K562 (cell line): ENCODE results near the gene AJM1.
"Not testable (repeated sequence)": the region's sequence is repeated elsewhere in the genome, so short reads cannot be mapped to it uniquely, and the experiment has no call there.

Experiments used
- HDAC2 ChIP-seq: fragments of 450-650 bp; IDR thresholded peaks from 2 replicates; pipeline ENCODE4 v1.6.1; 2016; ENCODE audit warnings: mild to moderate bottlenecking
- POLR2A ChIP-seq: fragments of 450-650 bp; conservative IDR thresholded peaks from 2 replicates; pipeline ENCODE4 v1.6.1; 2016
- RAD51 ChIP-seq: fragments of 450-650 bp; IDR thresholded peaks from 2 replicates; pipeline ENCODE4 v1.7.1; 2016; ENCODE audit warnings: low read depth, mild to moderate bottlenecking, borderline replicate concordance
- RBM22 ChIP-seq: fragments of 200-400 bp; formaldehyde crosslinking; IDR thresholded peaks from 2 replicates; pipeline ENCODE4 v1.6.1; 2018; ENCODE audit warnings: low read length, low read depth; ENCODE audit not compliant: poor library complexity, severe bottlenecking
- ZBTB40 ChIP-seq, 2 experiments: fragments of 450-650 bp in 1 of 2; sonication (generic) in 1 of 2; formaldehyde crosslinking in 1 of 2; IDR thresholded peaks; 2 replicates each; pipeline versions ENCODE4 v1.7.1 to v1.9.0; 2016 to 2022; ENCODE audit warnings: inconsistent platforms in 1 of 2, mild to moderate bottlenecking in 1 of 2, missing genetic modification reagents in 1 of 2
- ZEB2 ChIP-seq: fragments of 450-650 bp; IDR thresholded peaks from 2 replicates; pipeline ENCODE4 v1.6.1; 2016
- ZNF280A ChIP-seq: fragments of 450-650 bp; IDR thresholded peaks from 2 replicates; pipeline ENCODE4 v1.6.1; 2018; ENCODE audit warnings: mild to moderate bottlenecking, low read depth; ENCODE audit not compliant: partially characterized antibody
- TF ChIP-seq, protein P1 (sequence below), 3 experiments: IDR thresholded peaks in 2 of 3; conservative IDR thresholded peaks in 1 of 3; 2 replicates each; pipeline ENCODE4 v1.5.1; 2011 to 2012; ENCODE audit warnings: low read length in 3 of 3, mild to moderate bottlenecking in 3 of 3, control low read depth in 2 of 3, improper control_type of control experiment in 1 of 3, inconsistent platforms in 1 of 3, low read depth in 1 of 3, mixed read lengths in 1 of 3, moderate library complexity in 1 of 3; ENCODE audit not compliant: insufficient read depth in 2 of 3

GRCh38 chr9:136841646-136842379, 465 bp upstream of the AJM1 start:
- not testable (repeated sequence) for TF ChIP-seq POLR2A; HDAC2; ZBTB40 (IDR thresholded peaks at IDR 0.05); ZBTB40 (CRISPR knock-in tag; IDR thresholded peaks at IDR 0.05); ZNF280A; ZEB2; RAD51; RBM22
- TF ChIP-seq, protein P1, sequence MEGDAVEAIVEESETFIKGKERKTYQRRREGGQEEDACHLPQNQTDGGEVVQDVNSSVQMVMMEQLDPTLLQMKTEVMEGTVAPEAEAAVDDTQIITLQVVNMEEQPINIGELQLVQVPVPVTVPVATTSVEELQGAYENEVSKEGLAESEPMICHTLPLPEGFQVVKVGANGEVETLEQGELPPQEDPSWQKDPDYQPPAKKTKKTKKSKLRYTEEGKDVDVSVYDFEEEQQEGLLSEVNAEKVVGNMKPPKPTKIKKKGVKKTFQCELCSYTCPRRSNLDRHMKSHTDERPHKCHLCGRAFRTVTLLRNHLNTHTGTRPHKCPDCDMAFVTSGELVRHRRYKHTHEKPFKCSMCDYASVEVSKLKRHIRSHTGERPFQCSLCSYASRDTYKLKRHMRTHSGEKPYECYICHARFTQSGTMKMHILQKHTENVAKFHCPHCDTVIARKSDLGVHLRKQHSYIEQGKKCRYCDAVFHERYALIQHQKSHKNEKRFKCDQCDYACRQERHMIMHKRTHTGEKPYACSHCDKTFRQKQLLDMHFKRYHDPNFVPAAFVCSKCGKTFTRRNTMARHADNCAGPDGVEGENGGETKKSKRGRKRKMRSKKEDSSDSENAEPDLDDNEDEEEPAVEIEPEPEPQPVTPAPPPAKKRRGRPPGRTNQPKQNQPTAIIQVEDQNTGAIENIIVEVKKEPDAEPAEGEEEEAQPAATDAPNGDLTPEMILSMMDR (IDR thresholded peaks at IDR 0.05 in 2 of 3, conservative IDR thresholded peaks at IDR 0.05 in 1 of 3; ENCODE audit: insufficient read depth in 2 of 3, low read depth in 1 of 3, low read length in 3 of 3), result not testable (repeated sequence)
